Testis (tissue), 2 donors: ENCODE data around the gene GRIK4.

Experiments used
- POLR2A ChIP-seq: fragments of 450-650 bp; IDR thresholded peaks from one replicate; pipeline ENCODE4 v1.6.1; 2017; ENCODE audit warnings: antibody characterized with exemption, mild to moderate bottlenecking, moderate library complexity
- TF ChIP-seq, protein P1 (sequence below), 3 experiments: fragments of 450-650 bp in 2 of 3; fragments of 200-600 bp in 1 of 3; sonication (generic) in 1 of 3; IDR thresholded peaks; one replicate each; pipeline ENCODE4 v1.5.1; 2016 to 2019; ENCODE audit warnings: antibody characterized with exemption in 3 of 3, mild to moderate bottlenecking in 2 of 3, moderate library complexity in 1 of 3

GRCh38 chr11:120904116-120904515 is 392.6 kb downstream of the GRIK4 start:
- TF ChIP-seq, protein P1, sequence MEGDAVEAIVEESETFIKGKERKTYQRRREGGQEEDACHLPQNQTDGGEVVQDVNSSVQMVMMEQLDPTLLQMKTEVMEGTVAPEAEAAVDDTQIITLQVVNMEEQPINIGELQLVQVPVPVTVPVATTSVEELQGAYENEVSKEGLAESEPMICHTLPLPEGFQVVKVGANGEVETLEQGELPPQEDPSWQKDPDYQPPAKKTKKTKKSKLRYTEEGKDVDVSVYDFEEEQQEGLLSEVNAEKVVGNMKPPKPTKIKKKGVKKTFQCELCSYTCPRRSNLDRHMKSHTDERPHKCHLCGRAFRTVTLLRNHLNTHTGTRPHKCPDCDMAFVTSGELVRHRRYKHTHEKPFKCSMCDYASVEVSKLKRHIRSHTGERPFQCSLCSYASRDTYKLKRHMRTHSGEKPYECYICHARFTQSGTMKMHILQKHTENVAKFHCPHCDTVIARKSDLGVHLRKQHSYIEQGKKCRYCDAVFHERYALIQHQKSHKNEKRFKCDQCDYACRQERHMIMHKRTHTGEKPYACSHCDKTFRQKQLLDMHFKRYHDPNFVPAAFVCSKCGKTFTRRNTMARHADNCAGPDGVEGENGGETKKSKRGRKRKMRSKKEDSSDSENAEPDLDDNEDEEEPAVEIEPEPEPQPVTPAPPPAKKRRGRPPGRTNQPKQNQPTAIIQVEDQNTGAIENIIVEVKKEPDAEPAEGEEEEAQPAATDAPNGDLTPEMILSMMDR (IDR thresholded peaks at IDR 0.05), result no peak
- TF ChIP-seq POLR2A, result no peak
